Central memory CD8-positive, alpha-beta T cell (primary cell): ENCODE measurements around the gene CAMSAP1.
"Not testable (repeated sequence)": the region's sequence is repeated elsewhere in the genome, so short reads cannot be mapped to it uniquely, and the experiment has no call there.

ENCODE experiments used
- ATAC-seq: fragments of 150-1000 bp; cut with Tn5 transposase; replicated peaks from 2 replicates; pipeline ENCODE4 v1.10.0; 2022; ENCODE audit warnings: mild to moderate bottlenecking, moderate FRiP score, moderate number of reproducible peaks; ENCODE audit not compliant: poor library complexity, severe bottlenecking; ENCODE audit errors: extremely low read depth
- DNase-seq, 2 donors: peaks; one replicate each; pipeline ENCODE4 v3.0.0; 2021; ENCODE audit warnings: low spot score in 2 of 2
- H3K27ac Mint-ChIP-seq: one replicate; pipeline ENCODE4 v1.8.0; 2022; ENCODE audit warnings: low read depth, mild to moderate bottlenecking, moderate library complexity, mixed read lengths
- H3K27me3 Mint-ChIP-seq: one replicate; pipeline ENCODE4 v1.8.0; 2022; ENCODE audit warnings: mixed read lengths
- H3K36me3 Mint-ChIP-seq: one replicate; pipeline ENCODE4 v1.8.0; 2022; ENCODE audit warnings: mild to moderate bottlenecking, moderate library complexity, mixed read lengths; ENCODE audit not compliant: insufficient read depth
- H3K4me1 Mint-ChIP-seq: one replicate; pipeline ENCODE4 v1.8.0; 2022; ENCODE audit warnings: mixed read lengths
- H3K4me3 Mint-ChIP-seq: one replicate; pipeline ENCODE4 v1.8.0; 2022; ENCODE audit warnings: mild to moderate bottlenecking, moderate library complexity, mixed read lengths
- H3K9me3 Mint-ChIP-seq: one replicate; pipeline ENCODE4 v1.8.0; 2022; ENCODE audit warnings: mixed read lengths

The CAMSAP1 gene

GRCh38 chr9:135923508-135923907 is 16.2 kb upstream of the CAMSAP1 start:
- no peak for DNase-seq
- H3K4me3 Mint-ChIP-seq = no peak overlapping the region
- H3K27ac Mint-ChIP-seq = no peak overlapping the region
- no peaks in the 10 kb centered on the region for H3K4me1 Mint-ChIP-seq
- peaks cover 6% of the 10 kb centered on the region for H3K9me3 Mint-ChIP-seq
- no peaks in the 10 kb centered on the region for H3K36me3 Mint-ChIP-seq
- no peak for ATAC-seq
- H3K27me3 Mint-ChIP-seq = no peaks in the 10 kb centered on the region

GRCh38 chr9:135921749-135922310 is 14.5 kb upstream of the CAMSAP1 start:
- peaks cover 6% of the 10 kb centered on the region for H3K9me3 Mint-ChIP-seq
- no peak for DNase-seq
- H3K4me1 Mint-ChIP-seq = no peaks in the 10 kb centered on the region
- no peak overlapping the region for H3K4me3 Mint-ChIP-seq
- no peak overlapping the region for H3K27ac Mint-ChIP-seq
- H3K27me3 Mint-ChIP-seq = no peaks in the 10 kb centered on the region
- H3K36me3 Mint-ChIP-seq = no peaks in the 10 kb centered on the region
- ATAC-seq = no peak

- Mint-ChIP-seq H3K9me3 (peaks cover 6% of the 10 kb centered on the region), H3K36me3 (no peaks in the 10 kb centered on the region), H3K27me3 (no peaks in the 10 kb centered on the region), H3K4me3 (no peak overlapping the region), H3K27ac (no peak overlapping the region), H3K4me1 (no peaks in the 10 kb centered on the region)
- DNase-seq (no peak), ATAC-seq (no peak)
Observed at GRCh38 chr9:135920973-135921585, 13.7 kb upstream of the CAMSAP1 start.

GRCh38 chr9:135920256-135920930 is 13.0 kb upstream of the CAMSAP1 start:
- Mint-ChIP-seq H3K27me3 (no peaks in the 10 kb centered on the region), H3K4me3 (no peak overlapping the region), H3K36me3 (no peaks in the 10 kb centered on the region), H3K4me1 (no peaks in the 10 kb centered on the region), H3K9me3 (peaks cover 6% of the 10 kb centered on the region), H3K27ac (no peak overlapping the region)
- no peak for DNase-seq
- no peak for ATAC-seq

- DNase-seq (no peak), ATAC-seq (no peak)
- H3K4me1 Mint-ChIP-seq = no peaks in the 10 kb centered on the region
- no peaks in the 10 kb centered on the region for H3K27me3 Mint-ChIP-seq
- no peak overlapping the region for H3K4me3 Mint-ChIP-seq
- peaks cover 6% of the 10 kb centered on the region for H3K9me3 Mint-ChIP-seq
- no peaks in the 10 kb centered on the region for H3K36me3 Mint-ChIP-seq
- H3K27ac Mint-ChIP-seq = no peak overlapping the region
Observed at GRCh38 chr9:135919318-135919890, 12.1 kb upstream of the CAMSAP1 start.

- H3K4me3 Mint-ChIP-seq, H3K27ac Mint-ChIP-seq, ATAC-seq, H3K36me3 Mint-ChIP-seq, H3K4me1 Mint-ChIP-seq, DNase-seq, H3K27me3 Mint-ChIP-seq: not testable (repeated sequence)
- H3K9me3 Mint-ChIP-seq = peaks cover 12% of the 10 kb centered on the region
Observed at GRCh38 chr9:135916227-135916626, 8.9 kb upstream of the CAMSAP1 start.

GRCh38 chr9:135914921-135915320 is 7.6 kb upstream of the CAMSAP1 start:
- DNase-seq (no peak), ATAC-seq (no peak)
- H3K27me3 Mint-ChIP-seq = no peaks in the 10 kb centered on the region
- peaks cover 14% of the 10 kb centered on the region for H3K36me3 Mint-ChIP-seq
- no peak overlapping the region for H3K4me3 Mint-ChIP-seq
- no peak overlapping the region for H3K27ac Mint-ChIP-seq
- peaks cover 12% of the 10 kb centered on the region for H3K9me3 Mint-ChIP-seq
- peaks cover 22% of the 10 kb centered on the region for H3K4me1 Mint-ChIP-seq

GRCh38 chr9:135911233-135911632 is 3.9 kb upstream of the CAMSAP1 start:
- peaks cover 35% of the 10 kb centered on the region for H3K4me1 Mint-ChIP-seq
- not testable (repeated sequence) for H3K9me3 Mint-ChIP-seq, DNase-seq, H3K4me3 Mint-ChIP-seq, H3K27ac Mint-ChIP-seq, H3K27me3 Mint-ChIP-seq, ATAC-seq
- H3K36me3 Mint-ChIP-seq = peaks cover 14% of the 10 kb centered on the region

GRCh38 chr9:135910757-135911156 is 3.4 kb upstream of the CAMSAP1 start:
- peaks cover 40% of the 10 kb centered on the region for H3K4me1 Mint-ChIP-seq
- peaks cover 5% of the 10 kb centered on the region for H3K9me3 Mint-ChIP-seq
- no peak overlapping the region for H3K27ac Mint-ChIP-seq
- no peak overlapping the region for H3K4me3 Mint-ChIP-seq
- peaks cover 18% of the 10 kb centered on the region for H3K36me3 Mint-ChIP-seq
- no peaks in the 10 kb centered on the region for H3K27me3 Mint-ChIP-seq
- ATAC-seq (no peak), DNase-seq (no peak)

GRCh38 chr9:135910216-135910615 is 2.9 kb upstream of the CAMSAP1 start:
- peaks cover 5% of the 10 kb centered on the region for H3K9me3 Mint-ChIP-seq
- ATAC-seq (no peak), DNase-seq (no peak)
- H3K27me3 Mint-ChIP-seq = no peaks in the 10 kb centered on the region
- H3K4me1 Mint-ChIP-seq = peaks cover 45% of the 10 kb centered on the region
- peak overlapping the region; percentile 25 for H3K4me3 Mint-ChIP-seq
- H3K36me3 Mint-ChIP-seq = peaks cover 18% of the 10 kb centered on the region
- no peak overlapping the region for H3K27ac Mint-ChIP-seq

GRCh38 chr9:135909371-135909770 is 2.0 kb upstream of the CAMSAP1 start:
- DNase-seq = no peak
- H3K9me3 Mint-ChIP-seq = peaks cover 5% of the 10 kb centered on the region
- no peak for ATAC-seq
- H3K4me3 Mint-ChIP-seq = peak overlapping the region; percentile 77
- H3K4me1 Mint-ChIP-seq = peaks cover 53% of the 10 kb centered on the region
- peak overlapping the region; percentile 64 for H3K27ac Mint-ChIP-seq
- H3K27me3 Mint-ChIP-seq = no peaks in the 10 kb centered on the region
- peaks cover 20% of the 10 kb centered on the region for H3K36me3 Mint-ChIP-seq

GRCh38 chr9:135908754-135909204 is 1.4 kb upstream of the CAMSAP1 start:
- peaks cover 3% of the 10 kb centered on the region for H3K9me3 Mint-ChIP-seq
- peaks cover 19% of the 10 kb centered on the region for H3K36me3 Mint-ChIP-seq
- H3K4me3 Mint-ChIP-seq = peak overlapping the region; percentile 77
- H3K4me1 Mint-ChIP-seq = peaks cover 53% of the 10 kb centered on the region
- H3K27me3 Mint-ChIP-seq = no peaks in the 10 kb centered on the region
- DNase-seq (no peak), ATAC-seq (no peak)
- peak overlapping the region; percentile 64 for H3K27ac Mint-ChIP-seq
